ENCODE results near the gene ESF1.

DNA sequence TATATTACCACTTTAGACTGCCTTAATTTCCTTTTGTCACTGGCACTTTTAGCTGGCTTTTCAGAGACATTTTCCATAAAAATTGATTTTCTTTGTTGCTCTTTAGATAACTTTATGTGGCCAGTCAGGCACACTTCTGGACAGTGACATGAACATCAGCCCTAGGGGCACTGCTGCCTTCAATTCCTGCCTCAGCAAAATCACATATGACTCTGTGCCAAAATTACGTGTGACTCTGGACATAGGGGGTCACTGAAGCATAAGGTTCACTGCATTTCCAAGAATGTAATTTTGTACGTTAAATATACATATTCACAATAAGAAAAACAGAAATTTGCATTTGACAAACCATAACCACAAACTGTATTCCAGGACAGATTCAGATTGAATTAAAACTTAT lies 66.5 kb downstream of the ESF1 start:
- TF ChIP-seq, protein P1, sequence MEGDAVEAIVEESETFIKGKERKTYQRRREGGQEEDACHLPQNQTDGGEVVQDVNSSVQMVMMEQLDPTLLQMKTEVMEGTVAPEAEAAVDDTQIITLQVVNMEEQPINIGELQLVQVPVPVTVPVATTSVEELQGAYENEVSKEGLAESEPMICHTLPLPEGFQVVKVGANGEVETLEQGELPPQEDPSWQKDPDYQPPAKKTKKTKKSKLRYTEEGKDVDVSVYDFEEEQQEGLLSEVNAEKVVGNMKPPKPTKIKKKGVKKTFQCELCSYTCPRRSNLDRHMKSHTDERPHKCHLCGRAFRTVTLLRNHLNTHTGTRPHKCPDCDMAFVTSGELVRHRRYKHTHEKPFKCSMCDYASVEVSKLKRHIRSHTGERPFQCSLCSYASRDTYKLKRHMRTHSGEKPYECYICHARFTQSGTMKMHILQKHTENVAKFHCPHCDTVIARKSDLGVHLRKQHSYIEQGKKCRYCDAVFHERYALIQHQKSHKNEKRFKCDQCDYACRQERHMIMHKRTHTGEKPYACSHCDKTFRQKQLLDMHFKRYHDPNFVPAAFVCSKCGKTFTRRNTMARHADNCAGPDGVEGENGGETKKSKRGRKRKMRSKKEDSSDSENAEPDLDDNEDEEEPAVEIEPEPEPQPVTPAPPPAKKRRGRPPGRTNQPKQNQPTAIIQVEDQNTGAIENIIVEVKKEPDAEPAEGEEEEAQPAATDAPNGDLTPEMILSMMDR (IDR thresholded peaks at IDR 0.05), result no peak
- TF ChIP-seq POLR2AphosphoS5 (IDR thresholded peaks at IDR 0.05), result no peak

All from sigmoid colon (tissue), 4 donors.